Measurements from ENCODE around the gene ZCCHC4.

DNA sequence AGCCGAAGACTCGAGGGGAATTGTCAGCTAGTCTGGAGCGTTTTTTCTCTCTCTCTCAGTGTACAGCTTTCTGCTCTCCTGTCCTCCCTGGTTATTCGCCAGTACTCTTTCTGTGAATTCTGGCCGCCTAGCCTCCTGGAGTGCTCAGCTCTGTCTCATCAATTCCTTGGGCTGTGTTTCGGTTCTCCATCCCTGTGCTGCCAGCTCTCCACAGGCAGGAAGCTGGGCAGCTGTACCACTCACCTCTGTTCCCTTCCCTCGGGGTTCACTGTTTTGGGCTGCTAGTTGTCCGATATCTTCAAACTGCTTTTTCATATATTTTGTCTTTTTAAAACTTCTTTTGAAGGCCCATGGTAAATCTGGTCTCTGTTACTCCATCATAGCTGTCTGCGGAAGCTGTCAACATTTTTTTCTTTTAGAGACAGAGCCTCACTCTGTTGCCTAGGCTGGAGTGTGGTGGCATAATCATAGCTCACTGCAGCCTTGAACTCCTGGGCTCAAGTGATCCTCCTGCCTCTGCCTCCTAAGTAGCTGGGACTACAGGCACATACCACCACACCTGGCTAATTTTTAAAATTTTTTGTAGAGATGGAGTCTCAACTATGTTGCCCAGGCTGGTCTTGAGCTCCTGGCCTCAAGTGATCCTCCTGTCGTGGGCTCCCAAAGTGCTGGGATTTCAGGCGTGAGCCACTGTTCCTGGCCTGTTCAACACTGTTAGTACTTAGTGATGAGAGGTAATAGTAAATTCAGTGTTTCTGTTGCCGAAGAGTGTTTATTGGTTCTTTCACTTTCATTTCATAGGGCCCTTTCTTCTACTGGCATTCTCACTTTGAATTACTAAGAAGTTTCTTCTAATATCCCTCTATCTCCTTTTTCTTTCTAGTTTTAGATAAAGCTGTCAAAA is 18.6 kb downstream of the ZCCHC4 start:
- TF ChIP-seq, protein P1, sequence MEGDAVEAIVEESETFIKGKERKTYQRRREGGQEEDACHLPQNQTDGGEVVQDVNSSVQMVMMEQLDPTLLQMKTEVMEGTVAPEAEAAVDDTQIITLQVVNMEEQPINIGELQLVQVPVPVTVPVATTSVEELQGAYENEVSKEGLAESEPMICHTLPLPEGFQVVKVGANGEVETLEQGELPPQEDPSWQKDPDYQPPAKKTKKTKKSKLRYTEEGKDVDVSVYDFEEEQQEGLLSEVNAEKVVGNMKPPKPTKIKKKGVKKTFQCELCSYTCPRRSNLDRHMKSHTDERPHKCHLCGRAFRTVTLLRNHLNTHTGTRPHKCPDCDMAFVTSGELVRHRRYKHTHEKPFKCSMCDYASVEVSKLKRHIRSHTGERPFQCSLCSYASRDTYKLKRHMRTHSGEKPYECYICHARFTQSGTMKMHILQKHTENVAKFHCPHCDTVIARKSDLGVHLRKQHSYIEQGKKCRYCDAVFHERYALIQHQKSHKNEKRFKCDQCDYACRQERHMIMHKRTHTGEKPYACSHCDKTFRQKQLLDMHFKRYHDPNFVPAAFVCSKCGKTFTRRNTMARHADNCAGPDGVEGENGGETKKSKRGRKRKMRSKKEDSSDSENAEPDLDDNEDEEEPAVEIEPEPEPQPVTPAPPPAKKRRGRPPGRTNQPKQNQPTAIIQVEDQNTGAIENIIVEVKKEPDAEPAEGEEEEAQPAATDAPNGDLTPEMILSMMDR (IDR thresholded peaks at IDR 0.05): no peak
- no peak for TF ChIP-seq POLR2A (IDR thresholded peaks at IDR 0.05)
